HepG2 (cell line): ENCODE results near the gene PRKAR1A. TPM values are rescaled to one million over a fixed set of nuclear protein-coding genes. Genes with fewer than 3 reads are reported as not detected.

Source experiments
- ATAC-seq: fragments of 200-7000 bp; cut with Tn5 transposase; 3 replicates; pipeline ENCODE4 v1.9.1; 2020; ENCODE audit warnings: mild to moderate bottlenecking, moderate library complexity
- BruUV-seq: library from RNA; stranded (reverse); fragments of 400-500 nt; replicated peaks from 2 replicates; lab custom pipeline; 2021; lab: Mats Ljungman, UMichigan
- CTCF ChIA-PET: fragments of 300-600 bp; formaldehyde crosslinking; extraction: SDS; loops from one replicate; lab custom pipeline; 2021; ENCODE audit warnings: low total read pairs, inconsistent platforms, low intra/inter-chr PET ratio; lab: Yijun Ruan, JAX
- POLR2A ChIA-PET: fragments of 350-600 bp; sonication (Branson Sonifier 250); formaldehyde crosslinking; loops from one replicate; lab custom pipeline; 2020; ENCODE audit warnings: antibody characterized with exemption, inconsistent platforms; lab: Yijun Ruan, JAX
- DNase-seq: peaks from one replicate; pipeline ENCODE4 v3.0.0-alpha.2; 2015; ENCODE audit warnings: low spot score
- FAIRE-seq: peaks from 3 replicates; lab custom pipeline; 2011; peaks lifted over from hg19 to GRCh38; lab: Jason Lieb, UNC
- H2AFZ ChIP-seq: one replicate; pipeline ENCODE4 v1.6.1; 2011; ENCODE audit warnings: low read length, inconsistent platforms
- H3K27ac ChIP-seq: fragments of 300-600 bp; 3 replicates; pipeline ENCODE4 v1.8.0; 2011; ENCODE audit warnings: mixed run types, mild to moderate bottlenecking, mixed read lengths, low read length, inconsistent platforms; ENCODE audit not compliant: insufficient read depth; ENCODE audit errors: extremely low read length
- H3K27me3 ChIP-seq, 2 experiments: fragments of 200-600 bp in 1 of 2; 2 replicates in 1 of 2; 3 replicates in 1 of 2; pipeline versions ENCODE4 v1.6.0 to v1.8.0; 2011; ENCODE audit warnings: low read length in 2 of 2, mild to moderate bottlenecking in 2 of 2, moderate library complexity in 2 of 2, inconsistent platforms in 1 of 2; ENCODE audit not compliant: insufficient read depth in 2 of 2, control insufficient read depth in 1 of 2
- H3K36me3 ChIP-seq, 2 experiments: fragments of 200-600 bp in 1 of 2; replicated peaks in 1 of 2; 2 replicates in 1 of 2; 3 replicates in 1 of 2; pipeline versions ENCODE4 v1.5.1 to v1.8.0; 2011; ENCODE audit warnings: low read length in 2 of 2, inconsistent platforms in 1 of 2; ENCODE audit not compliant: insufficient read depth in 2 of 2, control insufficient read depth in 1 of 2
- H3K4me1 ChIP-seq: 2 replicates; pipeline ENCODE4 v1.5.1; 2012; ENCODE audit warnings: low read length, inconsistent platforms; ENCODE audit not compliant: insufficient read depth
- H3K4me2 ChIP-seq: 2 replicates; pipeline ENCODE4 v1.6.0; 2011; ENCODE audit warnings: low read depth, low read length, inconsistent platforms
- H3K4me3 ChIP-seq, 3 experiments: fragments of 200-600 bp in 1 of 3; sonication (generic), shearing (Covaris generic) in 1 of 3; replicated peaks in 1 of 3; 2 replicates each; pipeline ENCODE4 v1.5.1; 2011 to 2016; ENCODE audit warnings: low read length in 3 of 3, inconsistent platforms in 2 of 3, low read depth in 2 of 3, mild to moderate bottlenecking in 2 of 3, control low read depth in 1 of 3, mixed read lengths in 1 of 3; ENCODE audit not compliant: insufficient read depth in 1 of 3
- H3K79me2 ChIP-seq: one replicate; pipeline ENCODE4 v1.6.1; 2011; ENCODE audit warnings: low read length, inconsistent platforms; ENCODE audit not compliant: insufficient read depth
- H3K9ac ChIP-seq: 2 replicates; pipeline ENCODE4 v1.6.0; 2011; ENCODE audit warnings: mild to moderate bottlenecking, low read depth, low read length, inconsistent platforms; ENCODE audit not compliant: insufficient read depth
- H3K9me3 ChIP-seq: 2 replicates; pipeline ENCODE4 v1.5.1; 2012; ENCODE audit warnings: mild to moderate bottlenecking, low read length
- H4K20me1 ChIP-seq: 2 replicates; pipeline ENCODE4 v1.6.0; 2011; ENCODE audit warnings: inconsistent platforms, mild to moderate bottlenecking, low read length, moderate library complexity; ENCODE audit not compliant: insufficient read depth
- ARNTL ChIP-seq: sonication (generic); formaldehyde crosslinking; IDR thresholded peaks from 2 replicates; pipeline ENCODE4 v1.4.0; 2020; ENCODE audit warnings: mild to moderate bottlenecking, missing genetic modification reagents
- RARG ChIP-seq: sonication (generic); formaldehyde crosslinking; IDR thresholded peaks from 2 replicates; pipeline ENCODE4 v1.4.0; 2020; ENCODE audit warnings: low read depth, mild to moderate bottlenecking, missing genetic modification reagents
- ZFP37 ChIP-seq: sonication (generic); formaldehyde crosslinking; IDR thresholded peaks from 2 replicates; pipeline ENCODE4 v1.4.0; 2020; ENCODE audit warnings: missing genetic modification reagents, borderline replicate concordance
- ZNF572 ChIP-seq: sonication (generic); formaldehyde crosslinking; IDR thresholded peaks from 2 replicates; pipeline ENCODE4 v1.5.1; 2020; ENCODE audit warnings: mild to moderate bottlenecking, missing genetic modification reagents
- WGBS: methylation state at CpG from one replicate; pipeline ENCODE4 v1.1.6; 2017; ENCODE audit warnings: low lambda C conversion rate; 5-methylcytosine and 5-hydroxymethylcytosine counted together
- in situ Hi-C: cut with HindIII; loops from 2 replicates; pipeline ENCODE4 v1.10.0; 2017; ENCODE audit warnings: low pct_unique_long_range_greater_than_20kb; ENCODE audit not compliant: extremely low pct_ligation_motif_present
- intact Hi-C: fragments of 100-400 bp; cut with micrococcal nuclease; formaldehyde crosslinking; loops from one replicate; pipeline ENCODE4 v1.10.0; 2022; ENCODE audit not compliant: unreplicated experiment
- polyA plus RNA-seq, 8 experiments: library from polyadenylated mRNA; depleted of rRNA in 3 of 8; stranded (reverse) in 7 of 8; unstranded in 1 of 8; fragments of >200 nt; fragmentation: Illumina TruSeq in 4 of 8; extraction: Trizol in 4 of 8; gene quantifications; 2 replicates each; pipeline versions ENCODE4 v1.2.1 to v1.2.3, GENCODE V29; 2011 to 2016; ENCODE audit warnings: low read depth in 4 of 8, missing spikeins in 1 of 8, mixed read lengths in 1 of 8; ENCODE audit not compliant: insufficient read depth in 1 of 8
- total RNA-seq, 5 experiments: library from RNA; depleted of rRNA; stranded (reverse); fragments of >200 nt; fragmentation: Illumina TruSeq; extraction: Trizol; gene quantifications; 2 replicates each; pipeline ENCODE4 v1.2.3, GENCODE V29; 2016; ENCODE audit warnings: low read depth in 1 of 5
- TF ChIP-seq, protein P1 (sequence below): fragments of 450-650 bp; IDR thresholded peaks from 2 replicates; pipeline ENCODE4 v1.6.1; 2017
- TF ChIP-seq, protein P2 (sequence below): sonication (generic); formaldehyde crosslinking; IDR thresholded peaks from 2 replicates; pipeline ENCODE4 v1.5.1; 2020; ENCODE audit warnings: missing genetic modification reagents, mild to moderate bottlenecking, borderline replicate concordance
- TF ChIP-seq, protein P3 (sequence below): IDR thresholded peaks from 2 replicates; pipeline ENCODE4 v1.6.1; 2016; ENCODE audit warnings: control low read depth
- TF ChIP-seq, protein P4 (sequence below): sonication (generic); formaldehyde crosslinking; IDR thresholded peaks from 2 replicates; pipeline ENCODE4 v1.8.1; 2023; ENCODE audit warnings: missing genetic modification reagents, mild to moderate bottlenecking, borderline replicate concordance

PRKAR1A gene
- total and polyA plus RNA-seq, 2 of the 13 experiments (the other 11 are each of a cell fraction or from before 2014, with no cell fraction given): 265 to 266 TPM

DNA sequence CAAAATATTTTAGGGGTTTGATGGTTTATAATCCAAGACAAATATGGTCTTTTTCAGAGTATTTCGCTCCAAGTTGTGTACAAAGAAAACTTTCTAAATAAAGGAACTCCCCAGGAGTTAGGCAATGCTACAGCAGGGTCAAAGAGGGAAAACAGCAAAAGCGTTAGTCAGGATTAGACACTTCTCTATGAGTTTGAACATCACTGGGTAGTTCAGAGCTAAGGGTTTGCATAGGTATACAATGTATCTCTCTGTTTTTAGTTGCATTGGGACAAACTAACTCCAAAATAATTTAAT, 54.2 kb downstream of the PRKAR1A start:
- DNase-seq (no peak), ATAC-seq (no peak), FAIRE-seq (no peak)
- 66% methylated on average over 2 of the region's 2 CpGs for WGBS
- ChIA-PET CTCF (no interaction called here), POLR2A (interaction anchor here (0.7 to 2.2 kb wide), 4 partner anchors 10 to 34 kb away, joined by 3 to 8 read pairs (median 4); no protein-coding TSS in a partner anchor)
- Histone ChIP-seq H4K20me1 (no peaks in the 10 kb centered on the region), H3K9ac (no peak overlapping the region), H3K79me2 (no peaks in the 10 kb centered on the region), H3K36me3 (no peaks in the 10 kb centered on the region), H3K4me3 (no peak overlapping the region), H3K27ac (no peak overlapping the region), H2AFZ (no peak overlapping the region), H3K27me3 (no peaks in the 10 kb centered on the region), H3K4me2 (no peak overlapping the region), H3K9me3 (no peaks in the 10 kb centered on the region), H3K4me1 (peaks cover 17% of the 10 kb centered on the region)
- no TSS peak for BruUV-seq
- TF ChIP-seq ARNTL (CRISPR knock-in tag) (no peak), ZFP37 (CRISPR knock-in tag) (no peak), RARG (no peak), ZNF572 (CRISPR knock-in tag) (no peak)
- TF ChIP-seq, protein P1, sequence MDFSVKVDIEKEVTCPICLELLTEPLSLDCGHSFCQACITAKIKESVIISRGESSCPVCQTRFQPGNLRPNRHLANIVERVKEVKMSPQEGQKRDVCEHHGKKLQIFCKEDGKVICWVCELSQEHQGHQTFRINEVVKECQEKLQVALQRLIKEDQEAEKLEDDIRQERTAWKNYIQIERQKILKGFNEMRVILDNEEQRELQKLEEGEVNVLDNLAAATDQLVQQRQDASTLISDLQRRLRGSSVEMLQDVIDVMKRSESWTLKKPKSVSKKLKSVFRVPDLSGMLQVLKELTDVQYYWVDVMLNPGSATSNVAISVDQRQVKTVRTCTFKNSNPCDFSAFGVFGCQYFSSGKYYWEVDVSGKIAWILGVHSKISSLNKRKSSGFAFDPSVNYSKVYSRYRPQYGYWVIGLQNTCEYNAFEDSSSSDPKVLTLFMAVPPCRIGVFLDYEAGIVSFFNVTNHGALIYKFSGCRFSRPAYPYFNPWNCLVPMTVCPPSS: no peak
- TF ChIP-seq, protein P2, sequence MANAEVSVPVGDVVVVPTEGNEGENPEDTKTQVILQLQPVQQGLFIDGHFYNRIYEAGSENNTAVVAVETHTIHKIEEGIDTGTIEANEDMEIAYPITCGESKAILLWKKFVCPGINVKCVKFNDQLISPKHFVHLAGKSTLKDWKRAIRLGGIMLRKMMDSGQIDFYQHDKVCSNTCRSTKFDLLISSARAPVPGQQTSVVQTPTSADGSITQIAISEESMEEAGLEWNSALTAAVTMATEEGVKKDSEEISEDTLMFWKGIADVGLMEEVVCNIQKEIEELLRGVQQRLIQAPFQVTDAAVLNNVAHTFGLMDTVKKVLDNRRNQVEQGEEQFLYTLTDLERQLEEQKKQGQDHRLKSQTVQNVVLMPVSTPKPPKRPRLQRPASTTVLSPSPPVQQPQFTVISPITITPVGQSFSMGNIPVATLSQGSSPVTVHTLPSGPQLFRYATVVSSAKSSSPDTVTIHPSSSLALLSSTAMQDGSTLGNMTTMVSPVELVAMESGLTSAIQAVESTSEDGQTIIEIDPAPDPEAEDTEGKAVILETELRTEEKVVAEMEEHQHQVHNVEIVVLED (CRISPR knock-in tag): no peak
- TF ChIP-seq, protein P3, sequence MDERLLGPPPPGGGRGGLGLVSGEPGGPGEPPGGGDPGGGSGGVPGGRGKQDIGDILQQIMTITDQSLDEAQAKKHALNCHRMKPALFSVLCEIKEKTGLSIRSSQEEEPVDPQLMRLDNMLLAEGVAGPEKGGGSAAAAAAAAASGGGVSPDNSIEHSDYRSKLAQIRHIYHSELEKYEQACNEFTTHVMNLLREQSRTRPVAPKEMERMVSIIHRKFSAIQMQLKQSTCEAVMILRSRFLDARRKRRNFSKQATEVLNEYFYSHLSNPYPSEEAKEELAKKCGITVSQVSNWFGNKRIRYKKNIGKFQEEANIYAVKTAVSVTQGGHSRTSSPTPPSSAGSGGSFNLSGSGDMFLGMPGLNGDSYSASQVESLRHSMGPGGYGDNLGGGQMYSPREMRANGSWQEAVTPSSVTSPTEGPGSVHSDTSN (CRISPR knock-in tag): no peak
- TF ChIP-seq, protein P4, sequence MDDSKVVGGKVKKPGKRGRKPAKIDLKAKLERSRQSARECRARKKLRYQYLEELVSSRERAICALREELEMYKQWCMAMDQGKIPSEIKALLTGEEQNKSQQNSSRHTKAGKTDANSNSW (CRISPR knock-in tag): no peak
- in situ Hi-C loops: no loop called here
- intact Hi-C loops: no loop called here
